HEK293T (cell line): Measurements from ENCODE around the gene KLK10.
"Not testable (repeated sequence)": the region's sequence is repeated elsewhere in the genome, so short reads cannot be mapped to it uniquely, and the experiment has no call there.

Experiments used
- CTCF ChIA-PET: fragments of 350-600 bp; formaldehyde crosslinking; extraction: SDS; loops from one replicate; lab custom pipeline; 2021; ENCODE audit warnings: antibody characterized with exemption, inconsistent platforms; lab: Yijun Ruan, JAX
- POLR2A ChIA-PET: fragments of 350-600 bp; formaldehyde crosslinking; extraction: SDS; loops from one replicate; lab custom pipeline; 2020; ENCODE audit warnings: antibody characterized with exemption, inconsistent platforms; lab: Yijun Ruan, JAX
- DNase-seq: peaks from one replicate; pipeline ENCODE4 v3.0.0; 2012; ENCODE audit warnings: mixed read lengths; ENCODE audit errors: extremely low spot score
- ARNT ChIP-seq: fragments of 450-650 bp; IDR thresholded peaks from 2 replicates; pipeline ENCODE4 v1.6.1; 2017; ENCODE audit warnings: mild to moderate bottlenecking
- BHLHE40 ChIP-seq: fragments of 450-650 bp; IDR thresholded peaks from 2 replicates; pipeline ENCODE4 v1.6.1; 2016; ENCODE audit warnings: mild to moderate bottlenecking, moderate library complexity, borderline replicate concordance
- CTBP1 ChIP-seq: fragments of 450-650 bp; IDR thresholded peaks from 2 replicates; pipeline ENCODE4 v1.6.1; 2016; ENCODE audit warnings: borderline replicate concordance
- ELF4 ChIP-seq: fragments of 450-650 bp; IDR thresholded peaks from 2 replicates; pipeline ENCODE4 v1.6.1; 2017; ENCODE audit warnings: antibody characterized with exemption
- FOXA1 ChIP-seq: fragments of 450-650 bp; IDR thresholded peaks from 2 replicates; pipeline ENCODE4 v1.6.1; 2016; ENCODE audit warnings: mild to moderate bottlenecking
- FOXK2 ChIP-seq: fragments of 450-650 bp; IDR thresholded peaks from 2 replicates; pipeline ENCODE4 v1.6.1; 2016; ENCODE audit warnings: mild to moderate bottlenecking
- FOXM1 ChIP-seq: fragments of 450-650 bp; IDR thresholded peaks from 2 replicates; pipeline ENCODE4 v1.6.1; 2017; ENCODE audit warnings: mild to moderate bottlenecking, borderline replicate concordance
- HDGF ChIP-seq: fragments of 450-650 bp; IDR thresholded peaks from 2 replicates; pipeline ENCODE4 v1.6.1; 2017; ENCODE audit warnings: antibody characterized with exemption, borderline replicate concordance
- L3MBTL2 ChIP-seq: fragments of 450-650 bp; conservative IDR thresholded peaks from 2 replicates; pipeline ENCODE4 v1.6.1; 2016; ENCODE audit warnings: mild to moderate bottlenecking
- LEF1 ChIP-seq: fragments of 450-650 bp; IDR thresholded peaks from 2 replicates; pipeline ENCODE4 v1.6.1; 2017; ENCODE audit warnings: mild to moderate bottlenecking, borderline replicate concordance
- NFRKB ChIP-seq: fragments of 450-650 bp; IDR thresholded peaks from 2 replicates; pipeline ENCODE4 v1.6.1; 2016; ENCODE audit warnings: mild to moderate bottlenecking, moderate library complexity
- SP1 ChIP-seq: fragments of 450-650 bp; IDR thresholded peaks from 2 replicates; pipeline ENCODE4 v1.6.1; 2017
- SUZ12 ChIP-seq: fragments of 450-650 bp; IDR thresholded peaks from 2 replicates; pipeline ENCODE4 v1.6.1; 2016; ENCODE audit warnings: mild to moderate bottlenecking
- TARDBP ChIP-seq: fragments of 450-650 bp; IDR thresholded peaks from 2 replicates; pipeline ENCODE4 v1.6.1; 2016
- ZNF384 ChIP-seq: fragments of 450-650 bp; IDR thresholded peaks from 2 replicates; pipeline ENCODE4 v1.6.1; 2016
- TF ChIP-seq, protein P1 (sequence below): fragments of 450-650 bp; IDR thresholded peaks from 2 replicates; pipeline ENCODE4 v1.6.1; 2016

The KLK10 gene

GRCh38 chr19:51000426-51000825 is 19.1 kb downstream of the KLK10 start:
- ChIA-PET CTCF (no interaction called here), POLR2A (no interaction called here)
- no peak for TF ChIP-seq HDGF
- no peak for DNase-seq

GRCh38 chr19:50998686-50999085 is 20.8 kb downstream of the KLK10 start:
- POLR2A ChIA-PET: no interaction called here
- DNase-seq: no peak
- TF ChIP-seq CTBP1: no peak
- TF ChIP-seq FOXK2: no peak
- no peak for TF ChIP-seq FOXA1
- TF ChIP-seq LEF1: no peak
- no peak for TF ChIP-seq SUZ12
- TF ChIP-seq TARDBP: no peak
- no peak for TF ChIP-seq HDGF
- TF ChIP-seq ARNT: no peak
- TF ChIP-seq, protein P1, sequence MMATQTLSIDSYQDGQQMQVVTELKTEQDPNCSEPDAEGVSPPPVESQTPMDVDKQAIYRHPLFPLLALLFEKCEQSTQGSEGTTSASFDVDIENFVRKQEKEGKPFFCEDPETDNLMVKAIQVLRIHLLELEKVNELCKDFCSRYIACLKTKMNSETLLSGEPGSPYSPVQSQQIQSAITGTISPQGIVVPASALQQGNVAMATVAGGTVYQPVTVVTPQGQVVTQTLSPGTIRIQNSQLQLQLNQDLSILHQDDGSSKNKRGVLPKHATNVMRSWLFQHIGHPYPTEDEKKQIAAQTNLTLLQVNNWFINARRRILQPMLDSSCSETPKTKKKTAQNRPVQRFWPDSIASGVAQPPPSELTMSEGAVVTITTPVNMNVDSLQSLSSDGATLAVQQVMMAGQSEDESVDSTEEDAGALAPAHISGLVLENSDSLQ: no peak
- TF ChIP-seq ZNF384: no peak
- no peak for TF ChIP-seq ELF4
- no peak for TF ChIP-seq NFRKB
- CTCF ChIA-PET: no interaction called here

DNA sequence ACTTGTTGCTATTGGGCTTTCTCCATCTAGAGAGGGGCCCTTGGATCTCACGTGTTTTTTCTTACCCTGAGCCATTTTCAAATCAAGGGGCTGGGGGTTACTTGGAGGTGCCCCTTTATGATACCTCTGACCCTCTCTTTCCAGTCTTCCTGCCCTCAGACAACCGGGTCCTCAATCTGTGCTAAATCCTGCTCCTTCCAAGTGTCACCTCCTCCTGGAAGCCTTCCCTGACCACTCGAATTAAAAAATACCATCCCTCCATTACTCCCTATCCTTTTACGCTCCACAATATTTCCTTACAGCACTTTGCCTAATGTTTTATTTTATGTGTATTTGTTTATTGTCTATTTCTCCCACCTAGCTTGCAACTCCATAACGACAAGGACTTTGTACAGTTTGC is 21.4 kb downstream of the KLK10 start:
- no peak for DNase-seq
- POLR2A ChIA-PET: no interaction called here
- no peak for TF ChIP-seq LEF1
- no peak for TF ChIP-seq SUZ12
- TF ChIP-seq FOXK2: no peak
- TF ChIP-seq TARDBP: no peak
- TF ChIP-seq BHLHE40: no peak
- TF ChIP-seq FOXM1: no peak
- no peak for TF ChIP-seq ARNT
- no peak for TF ChIP-seq FOXA1
- no peak for TF ChIP-seq ZNF384
- TF ChIP-seq NFRKB: no peak
- TF ChIP-seq L3MBTL2: no peak
- TF ChIP-seq HDGF: no peak
- no peak for TF ChIP-seq CTBP1
- no peak for TF ChIP-seq ELF4
- no peak for TF ChIP-seq SP1
- CTCF ChIA-PET: no interaction called here

- CTCF ChIA-PET: no interaction called here
Observed at GRCh38 chr19:50994129-50994528, 25.4 kb downstream of the KLK10 start.

DNA sequence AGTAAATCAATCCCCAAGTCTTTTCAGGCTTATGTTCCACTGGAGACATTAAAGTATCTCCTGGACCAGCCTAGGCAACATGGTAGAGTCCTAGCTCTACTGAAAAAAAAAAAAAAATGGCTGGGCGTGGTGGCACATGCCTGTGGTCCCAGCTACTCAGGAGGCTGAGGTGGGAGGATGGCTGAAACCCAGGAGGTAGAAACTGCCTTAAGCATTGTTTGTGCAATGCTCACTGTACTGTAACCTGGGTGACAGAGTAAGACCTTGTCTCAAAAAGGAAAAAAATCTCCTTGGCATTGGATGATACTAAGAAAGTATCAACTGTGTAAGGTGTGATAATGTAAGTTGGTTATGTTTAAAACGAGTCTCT is 26.9 kb downstream of the KLK10 start:
- CTCF ChIA-PET: no interaction called here
- POLR2A ChIA-PET: no interaction called here
- DNase-seq: no peak
- TF ChIP-seq BHLHE40 (no peak), TARDBP (no peak), FOXK2 (no peak), NFRKB (no peak), ELF4 (no peak), CTBP1 (no peak), ARNT (no peak), FOXA1 (no peak), FOXM1 (no peak), ZNF384 (no peak), SP1 (no peak)
- TF ChIP-seq, protein P1: no peak

More at GRCh38 chr19:50994129-50994528, 25.4 kb downstream of the KLK10 start:
- TF ChIP-seq L3MBTL2 (peak; percentile 64), FOXK2 (no peak), CTBP1 (no peak), HDGF (no peak)
- POLR2A ChIA-PET: no interaction called here
- DNase-seq: peak; percentile 39

DNA sequence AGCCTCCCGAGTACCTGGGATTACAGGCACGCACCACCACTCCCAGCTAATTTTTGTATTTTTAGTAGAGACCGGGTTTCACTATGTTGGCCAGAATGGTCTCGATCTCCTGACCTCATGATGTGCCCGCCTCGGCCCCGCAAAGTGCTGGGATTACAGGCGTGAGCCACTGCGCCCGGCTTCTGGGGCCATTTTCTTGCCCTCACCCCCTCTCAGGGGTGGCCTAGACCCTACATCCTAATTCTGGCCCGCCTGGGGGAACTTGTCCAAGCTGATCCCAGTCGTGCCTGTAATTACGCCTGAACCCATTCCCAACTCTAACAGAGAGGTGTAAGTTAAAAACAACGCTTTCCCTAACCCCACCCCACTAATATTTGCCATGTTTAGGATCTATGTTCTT is 35.1 kb downstream of the KLK10 start:
- CTCF ChIA-PET, DNase-seq, POLR2A ChIA-PET: not testable (repeated sequence)

DNA sequence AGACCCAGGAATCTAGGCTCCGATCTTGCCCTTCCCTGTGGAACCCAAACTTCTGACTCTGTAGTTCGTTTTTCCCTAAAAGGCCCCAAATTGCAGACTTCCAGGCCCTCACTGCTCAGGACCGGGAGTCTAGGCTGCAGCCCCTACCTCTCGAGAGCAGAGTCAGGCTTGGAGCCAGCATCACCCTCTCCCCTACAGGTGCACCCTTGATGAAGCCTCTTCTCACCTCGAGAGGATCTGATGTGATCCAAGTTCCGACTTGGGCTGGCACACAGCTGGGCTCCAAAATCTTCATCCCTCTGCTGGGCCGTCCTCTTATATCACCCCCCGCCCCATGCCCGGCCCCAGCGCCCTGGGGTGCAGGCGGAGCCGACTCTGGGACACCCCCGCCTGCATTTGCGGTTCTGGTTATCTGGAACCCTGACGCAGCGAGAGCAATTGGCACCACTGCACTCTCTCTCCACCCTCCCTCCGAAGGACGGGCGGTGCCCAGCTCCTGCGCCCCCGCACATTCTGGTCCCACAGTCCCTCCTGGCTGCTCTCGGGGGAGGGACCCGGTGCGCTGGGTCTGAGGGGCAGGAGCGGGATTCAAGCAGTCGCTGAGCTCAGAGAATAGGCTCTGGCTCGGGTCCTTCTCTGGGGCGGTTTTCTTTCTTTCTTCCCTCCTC is 35.8 kb downstream of the KLK10 start, which contains the start of gene KLK7:
Gene KLK7, minus strand, starts transcription at position 293 of the 668 bp plus-strand sequence. CDS start 1,518 bp downstream, outside the sequence.
- TF ChIP-seq FOXA1 (no peak), HDGF (no peak), TARDBP (no peak), LEF1 (no peak), L3MBTL2 (no peak), NFRKB (no peak), SUZ12 (no peak), ELF4 (no peak), FOXM1 (no peak)
- POLR2A ChIA-PET: no interaction called here
- DNase-seq: no peak
- CTCF ChIA-PET: no interaction called here

DNA sequence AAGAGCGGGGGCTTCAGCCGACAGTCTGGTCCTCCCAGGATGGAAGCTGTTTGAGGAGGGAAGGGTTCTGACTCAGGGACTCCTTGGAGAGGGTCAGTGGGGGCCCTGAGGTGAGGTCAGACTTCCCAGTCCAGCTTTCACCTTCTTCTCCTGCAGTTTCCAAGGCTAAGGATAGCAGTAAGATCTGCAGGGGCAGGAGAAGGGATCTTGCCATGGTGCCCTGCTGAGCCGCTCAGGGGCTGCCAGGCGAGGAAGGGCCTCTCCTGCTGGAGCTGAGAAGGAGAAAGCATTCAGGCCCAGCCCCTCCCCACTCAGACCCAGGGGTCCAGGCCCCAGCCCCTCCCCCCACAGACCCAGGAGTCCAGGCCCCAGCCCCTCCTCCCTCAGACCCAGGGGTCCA is 37.3 kb downstream of the KLK10 start:
- ChIA-PET CTCF (interaction anchor here (1.5 kb wide), 1 partner anchor 39 kb away, joined by 3 read pairs; no protein-coding TSS in a partner anchor), POLR2A (no interaction called here)
- TF ChIP-seq ARNT (no peak), TARDBP (no peak), ZNF384 (no peak), L3MBTL2 (no peak), CTBP1 (no peak), FOXK2 (no peak), SUZ12 (no peak), LEF1 (no peak), SP1 (no peak)
- TF ChIP-seq, protein P1: no peak
- no peak for DNase-seq
